IPS-18a (cell line): ENCODE data around the gene ARNT2.

ENCODE experiments used
- H3K27ac ChIP-seq: one replicate; pipeline ENCODE4 v1.5.1; 2013; ENCODE audit warnings: low read length
- H3K27me3 ChIP-seq: one replicate; pipeline ENCODE4 v1.6.1; 2013; ENCODE audit warnings: mild to moderate bottlenecking, low read length; ENCODE audit not compliant: control insufficient read depth, insufficient read depth
- H3K36me3 ChIP-seq: one replicate; pipeline ENCODE4 v1.6.1; 2013; ENCODE audit warnings: low read depth, low read length; ENCODE audit not compliant: control insufficient read depth
- H3K4me1 ChIP-seq: one replicate; pipeline ENCODE4 v1.6.1; 2013; ENCODE audit warnings: low read depth, low read length; ENCODE audit not compliant: control insufficient read depth
- H3K4me3 ChIP-seq: one replicate; pipeline ENCODE4 v1.5.1; 2013; ENCODE audit warnings: low read length
- H3K9ac ChIP-seq: one replicate; pipeline ENCODE4 v1.6.1; 2013; ENCODE audit warnings: mild to moderate bottlenecking, low read length, moderate library complexity
- H3K9me3 ChIP-seq: one replicate; pipeline ENCODE4 v1.6.1; 2013; ENCODE audit warnings: low read depth, low read length; ENCODE audit not compliant: control insufficient read depth

The ARNT2 gene

DNA sequence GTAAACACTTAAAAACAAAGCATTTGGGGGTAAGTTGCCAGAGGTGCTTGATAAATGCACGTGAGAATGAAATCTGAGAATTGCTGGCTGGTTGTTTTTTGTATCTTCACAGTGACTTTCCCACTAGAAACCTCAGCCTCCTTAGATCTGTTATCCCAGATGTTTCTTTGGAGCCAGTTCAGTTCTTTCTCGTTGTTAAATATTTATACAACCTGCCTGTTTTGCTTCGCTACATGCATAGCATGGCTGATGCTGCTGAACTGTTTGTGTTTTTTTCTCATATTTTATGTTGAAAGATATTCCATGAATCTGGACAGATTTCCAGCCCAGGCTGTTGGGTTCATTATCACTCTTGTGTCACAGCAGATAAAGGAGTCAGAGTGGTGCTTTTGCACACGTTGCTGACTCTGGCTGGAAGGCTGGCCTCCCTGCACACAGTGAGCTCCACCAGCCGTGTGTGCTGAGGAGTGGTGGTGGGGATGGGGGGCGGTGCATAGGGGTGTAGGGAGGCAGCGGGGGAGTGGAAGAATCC is 80.2 kb downstream of the ARNT2 start:
- Histone ChIP-seq H3K27me3 (no peaks in the 10 kb centered on the region), H3K9me3 (no peaks in the 10 kb centered on the region), H3K4me3 (no peak overlapping the region), H3K9ac (no peak overlapping the region), H3K4me1 (peaks cover 8% of the 10 kb centered on the region), H3K36me3 (no peaks in the 10 kb centered on the region), H3K27ac (no peak overlapping the region)

DNA sequence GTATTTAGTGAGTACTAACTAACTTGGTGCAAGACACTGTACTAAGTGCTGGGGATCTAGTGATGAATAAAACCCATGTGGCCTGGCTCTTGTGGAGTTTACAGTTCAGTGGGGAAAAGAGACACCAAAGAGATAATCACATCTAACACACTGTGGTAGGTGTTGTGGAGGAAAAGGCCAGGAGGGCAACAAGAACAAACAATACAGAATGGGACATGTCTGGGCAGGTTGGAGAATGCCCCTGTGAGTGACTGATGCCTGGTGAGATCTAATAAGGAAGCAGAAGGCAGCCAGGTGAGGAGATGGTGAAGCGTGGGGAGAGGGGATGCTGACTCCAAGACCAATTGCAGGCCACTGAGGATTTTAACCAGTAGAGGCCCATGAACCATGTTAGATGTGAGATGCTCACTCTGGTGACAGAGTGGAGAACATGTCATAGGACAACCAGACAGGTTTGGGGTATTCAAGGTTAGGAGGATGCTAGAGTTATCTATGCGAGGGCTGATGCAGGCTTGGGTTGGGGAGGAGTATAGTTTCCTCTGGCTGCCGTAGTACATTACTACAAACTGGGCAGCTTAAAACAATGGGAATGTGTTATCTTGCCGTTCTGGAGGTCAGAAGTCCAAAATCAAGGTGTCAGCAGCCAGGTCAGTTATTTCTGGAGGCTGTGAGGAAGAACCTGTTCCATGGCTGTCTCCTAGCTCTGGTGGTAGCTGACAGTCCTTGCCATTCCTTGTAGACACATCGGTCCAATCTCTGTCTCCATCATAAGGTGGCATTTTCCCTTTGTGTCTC is 81.4 kb downstream of the ARNT2 start:
- no peak overlapping the region for H3K4me3 ChIP-seq
- H3K9me3 ChIP-seq = no peaks in the 10 kb centered on the region
- H3K36me3 ChIP-seq = no peaks in the 10 kb centered on the region
- H3K27ac ChIP-seq = no peak overlapping the region
- H3K4me1 ChIP-seq = peaks cover 5% of the 10 kb centered on the region
- H3K27me3 ChIP-seq = no peaks in the 10 kb centered on the region
- no peak overlapping the region for H3K9ac ChIP-seq

DNA sequence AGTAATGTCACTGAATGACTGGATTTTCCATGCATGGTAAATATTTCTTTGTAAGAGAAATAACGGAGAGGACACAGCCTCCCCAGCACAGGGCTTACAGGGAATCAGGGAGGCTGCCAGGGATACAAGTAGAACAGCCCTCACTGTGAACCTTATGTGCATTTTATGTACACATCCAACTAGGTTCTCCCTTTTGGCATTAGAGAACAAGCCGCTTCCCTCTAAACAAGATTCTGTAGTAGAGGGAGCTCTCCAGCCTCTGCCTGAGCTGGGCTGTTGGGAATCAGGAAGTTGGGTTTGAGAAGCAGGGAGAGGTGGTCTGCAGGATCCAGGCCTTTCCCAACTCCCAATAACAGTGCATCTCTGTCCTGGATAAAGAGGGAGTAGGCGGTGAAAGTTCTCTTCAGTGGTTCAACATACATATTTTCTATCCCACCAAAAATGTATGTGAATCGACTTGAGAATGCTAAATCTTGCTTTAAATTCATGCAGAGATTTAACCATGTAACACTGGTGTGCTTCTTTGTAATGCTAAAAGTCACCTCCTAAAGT is 83.7 kb downstream of the ARNT2 start:
- H3K9me3 ChIP-seq = no peaks in the 10 kb centered on the region
- H3K9ac ChIP-seq = no peak overlapping the region
- H3K36me3 ChIP-seq = no peaks in the 10 kb centered on the region
- no peaks in the 10 kb centered on the region for H3K27me3 ChIP-seq
- no peak overlapping the region for H3K27ac ChIP-seq
- H3K4me3 ChIP-seq = no peak overlapping the region
- no peaks in the 10 kb centered on the region for H3K4me1 ChIP-seq

DNA sequence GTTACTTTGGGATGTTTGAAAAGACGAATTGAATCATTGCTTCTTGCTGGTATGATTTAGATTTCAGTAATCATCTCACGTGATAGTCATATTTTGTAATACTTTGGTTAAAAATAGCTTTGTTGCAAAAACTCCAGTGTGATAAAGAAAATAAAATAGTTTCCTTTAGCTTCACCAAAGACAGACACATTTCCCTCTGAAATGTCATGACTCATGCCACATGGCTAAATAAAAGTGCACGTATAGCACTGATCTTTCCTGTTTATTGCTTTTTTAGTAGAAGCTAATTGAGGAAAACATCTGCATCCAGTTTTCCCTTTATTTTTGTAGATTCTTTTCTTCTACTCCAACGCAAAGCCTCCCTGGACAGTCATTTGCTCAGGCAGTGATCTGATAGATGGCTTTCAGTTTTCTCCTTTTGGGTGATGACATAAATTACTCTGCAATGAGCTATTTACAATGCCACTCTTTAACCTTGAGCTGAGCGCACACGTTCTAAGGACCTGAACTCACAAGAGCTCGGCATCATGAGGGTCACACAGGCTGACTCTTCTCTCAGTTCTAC is 84.9 kb downstream of the ARNT2 start:
- Histone ChIP-seq H3K27me3 (no peaks in the 10 kb centered on the region), H3K27ac (no peak overlapping the region), H3K4me1 (peaks cover under 1% of the 10 kb centered on the region), H3K9me3 (no peaks in the 10 kb centered on the region), H3K36me3 (no peaks in the 10 kb centered on the region), H3K9ac (no peak overlapping the region), H3K4me3 (no peak overlapping the region)

- H3K27me3 ChIP-seq = no peaks in the 10 kb centered on the region
- peaks cover 11% of the 10 kb centered on the region for H3K4me1 ChIP-seq
- H3K4me3 ChIP-seq = no peak overlapping the region
- H3K27ac ChIP-seq = no peak overlapping the region
- H3K36me3 ChIP-seq = no peaks in the 10 kb centered on the region
- no peak overlapping the region for H3K9ac ChIP-seq
- H3K9me3 ChIP-seq = no peaks in the 10 kb centered on the region
These were observed 86.3 kb downstream of the ARNT2 start for GRCh38 chr15:80490431-80490990.

GRCh38 chr15:80491163-80491847 is 87.1 kb downstream of the ARNT2 start:
- Histone ChIP-seq H3K4me3 (no peak overlapping the region), H3K9ac (no peak overlapping the region), H3K27ac (no peak overlapping the region), H3K9me3 (no peaks in the 10 kb centered on the region), H3K27me3 (no peaks in the 10 kb centered on the region), H3K4me1 (peaks cover 11% of the 10 kb centered on the region), H3K36me3 (no peaks in the 10 kb centered on the region)

- H3K9me3 ChIP-seq = no peaks in the 10 kb centered on the region
- H3K9ac ChIP-seq = no peak overlapping the region
- no peak overlapping the region for H3K4me3 ChIP-seq
- no peak overlapping the region for H3K27ac ChIP-seq
- no peaks in the 10 kb centered on the region for H3K36me3 ChIP-seq
- no peaks in the 10 kb centered on the region for H3K27me3 ChIP-seq
- H3K4me1 ChIP-seq = peaks cover 11% of the 10 kb centered on the region
These were observed 88.2 kb downstream of the ARNT2 start for GRCh38 chr15:80492409-80492808.

- Histone ChIP-seq H3K4me1 (peaks cover 11% of the 10 kb centered on the region), H3K27me3 (no peaks in the 10 kb centered on the region), H3K36me3 (no peaks in the 10 kb centered on the region), H3K27ac (no peak overlapping the region), H3K4me3 (no peak overlapping the region), H3K9me3 (no peaks in the 10 kb centered on the region), H3K9ac (no peak overlapping the region)
These were observed 88.7 kb downstream of the ARNT2 start for GRCh38 chr15:80492874-80493273.

GRCh38 chr15:80494351-80494751 is 90.2 kb downstream of the ARNT2 start:
- Histone ChIP-seq H3K4me1 (peaks cover 11% of the 10 kb centered on the region), H3K36me3 (no peaks in the 10 kb centered on the region), H3K27me3 (no peaks in the 10 kb centered on the region), H3K4me3 (no peak overlapping the region), H3K27ac (no peak overlapping the region), H3K9ac (no peak overlapping the region), H3K9me3 (no peaks in the 10 kb centered on the region)

- Histone ChIP-seq H3K27ac (no peak overlapping the region), H3K9ac (no peak overlapping the region), H3K4me3 (no peak overlapping the region), H3K4me1 (peaks cover 11% of the 10 kb centered on the region), H3K9me3 (no peaks in the 10 kb centered on the region), H3K27me3 (no peaks in the 10 kb centered on the region), H3K36me3 (no peaks in the 10 kb centered on the region)
These were observed 90.6 kb downstream of the ARNT2 start for GRCh38 chr15:80494756-80495155.

DNA sequence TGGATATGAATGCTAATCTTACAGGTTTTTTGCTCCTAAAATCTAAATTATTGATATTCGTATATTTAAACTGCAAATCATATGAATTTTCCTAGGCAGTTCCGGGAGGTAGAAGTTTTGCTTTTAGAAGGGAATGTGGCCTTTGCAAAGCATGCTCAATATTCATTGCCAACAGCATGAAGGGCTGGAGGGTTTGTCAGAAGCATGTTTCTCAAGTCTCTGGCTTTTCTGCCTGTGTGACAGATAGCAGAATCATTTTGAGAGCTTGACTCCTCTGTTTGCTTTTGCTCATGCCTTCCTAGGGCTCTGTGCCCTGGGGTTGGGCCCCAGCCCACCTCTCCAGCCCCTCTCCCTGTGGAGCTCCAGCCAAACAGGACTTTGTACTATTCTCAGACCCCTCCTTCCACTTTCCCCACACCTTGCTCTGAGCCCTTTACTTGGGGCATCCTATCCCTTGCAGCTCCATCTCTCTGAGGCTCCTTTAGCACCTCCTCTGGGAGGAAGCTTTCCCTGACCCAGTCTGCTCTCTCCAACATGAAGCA is 91.3 kb downstream of the ARNT2 start:
- Histone ChIP-seq H3K36me3 (no peaks in the 10 kb centered on the region), H3K27me3 (no peaks in the 10 kb centered on the region), H3K4me3 (no peak overlapping the region), H3K9me3 (no peaks in the 10 kb centered on the region), H3K27ac (no peak overlapping the region), H3K9ac (no peak overlapping the region), H3K4me1 (peaks cover 11% of the 10 kb centered on the region)
